ENCODE data around the gene TAF11. TPM values are rescaled to one million over a fixed set of nuclear protein-coding genes. Genes with fewer than 3 reads are reported as not detected.

Gene TAF11
- total RNA-seq, 1 donor from 2014 or later = 28.0 TPM

- Mint-ChIP-seq H3K36me3 (ENCODE audit: low read depth) (peaks cover 47% of the 10 kb centered on the region), H3K4me1 (no peaks in the 10 kb centered on the region), H3K4me3 (no peak overlapping the region), H3K27ac (no peak overlapping the region), H3K27me3 (no peaks in the 10 kb centered on the region), H3K9me3 (no peaks in the 10 kb centered on the region)
- no peak for TF ChIP-seq CTCF (IDR thresholded peaks at IDR 0.05)
- no peak for ATAC-seq (ENCODE audit: low read depth)
- ChIA-PET CTCF (no interaction called here), POLR2A (no interaction called here)
- intact Hi-C loops (cut with micrococcal nuclease) = no loop called here
- no peak for DNase-seq
These were observed 48.0 kb downstream of the TAF11 start for GRCh38 chr6:34839666-34840352.

- CTCF ChIA-PET = no interaction called here
- Mint-ChIP-seq H3K27ac (no peak overlapping the region), H3K36me3 (ENCODE audit: low read depth) (peaks cover 58% of the 10 kb centered on the region), H3K4me3 (no peak overlapping the region), H3K27me3 (no peaks in the 10 kb centered on the region), H3K4me1 (no peaks in the 10 kb centered on the region), H3K9me3 (no peaks in the 10 kb centered on the region)
- POLR2A ChIA-PET = no interaction called here
- ATAC-seq (ENCODE audit: low read depth) = no peak
- no peak for TF ChIP-seq CTCF (IDR thresholded peaks at IDR 0.05)
- DNase-seq = no peak
- intact Hi-C loops (cut with micrococcal nuclease) = no loop called here
These were observed 50.3 kb downstream of the TAF11 start for GRCh38 chr6:34837528-34837927.

DNA sequence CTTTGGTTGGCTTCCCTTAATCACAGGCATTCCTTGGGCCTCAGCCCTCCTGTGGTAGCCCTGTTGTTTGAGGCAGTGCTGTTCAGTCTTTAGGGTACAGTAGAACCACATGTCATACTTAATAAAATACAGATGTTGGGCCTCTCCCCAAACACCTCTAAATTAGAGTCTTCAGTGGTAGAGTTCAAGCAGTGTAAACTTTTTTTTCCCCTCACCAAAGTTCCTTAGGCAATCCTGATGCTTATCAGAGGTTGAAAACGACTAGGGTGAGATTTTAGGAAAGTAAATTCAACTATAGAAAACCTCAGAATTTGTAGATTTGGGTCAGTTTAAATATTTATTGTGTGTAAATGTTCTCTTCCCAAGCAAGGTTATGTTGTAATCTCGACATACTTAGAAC is 51.4 kb downstream of the TAF11 start:
- Mint-ChIP-seq H3K36me3 (ENCODE audit: low read depth) (peaks cover 60% of the 10 kb centered on the region), H3K4me3 (no peak overlapping the region), H3K4me1 (no peaks in the 10 kb centered on the region), H3K27ac (no peak overlapping the region), H3K27me3 (no peaks in the 10 kb centered on the region), H3K9me3 (no peaks in the 10 kb centered on the region)
- ATAC-seq (ENCODE audit: low read depth) (no peak), DNase-seq (no peak)
- intact Hi-C loops (cut with micrococcal nuclease) = no loop called here
- POLR2A ChIA-PET = no interaction called here
- no peak for TF ChIP-seq CTCF (IDR thresholded peaks at IDR 0.05)
- CTCF ChIA-PET = no interaction called here

- no peak for TF ChIP-seq CTCF (IDR thresholded peaks at IDR 0.05)
- Mint-ChIP-seq H3K9me3 (no peaks in the 10 kb centered on the region), H3K27ac (no peak overlapping the region), H3K36me3 (ENCODE audit: low read depth) (peaks cover 63% of the 10 kb centered on the region), H3K27me3 (no peaks in the 10 kb centered on the region), H3K4me1 (no peaks in the 10 kb centered on the region), H3K4me3 (no peak overlapping the region)
- ChIA-PET CTCF (no interaction called here), POLR2A (no interaction called here)
- intact Hi-C loops (cut with micrococcal nuclease) = no loop called here
- no peak for ATAC-seq (ENCODE audit: low read depth)
- DNase-seq = no peak
These were observed 51.8 kb downstream of the TAF11 start for GRCh38 chr6:34836008-34836407.

DNA sequence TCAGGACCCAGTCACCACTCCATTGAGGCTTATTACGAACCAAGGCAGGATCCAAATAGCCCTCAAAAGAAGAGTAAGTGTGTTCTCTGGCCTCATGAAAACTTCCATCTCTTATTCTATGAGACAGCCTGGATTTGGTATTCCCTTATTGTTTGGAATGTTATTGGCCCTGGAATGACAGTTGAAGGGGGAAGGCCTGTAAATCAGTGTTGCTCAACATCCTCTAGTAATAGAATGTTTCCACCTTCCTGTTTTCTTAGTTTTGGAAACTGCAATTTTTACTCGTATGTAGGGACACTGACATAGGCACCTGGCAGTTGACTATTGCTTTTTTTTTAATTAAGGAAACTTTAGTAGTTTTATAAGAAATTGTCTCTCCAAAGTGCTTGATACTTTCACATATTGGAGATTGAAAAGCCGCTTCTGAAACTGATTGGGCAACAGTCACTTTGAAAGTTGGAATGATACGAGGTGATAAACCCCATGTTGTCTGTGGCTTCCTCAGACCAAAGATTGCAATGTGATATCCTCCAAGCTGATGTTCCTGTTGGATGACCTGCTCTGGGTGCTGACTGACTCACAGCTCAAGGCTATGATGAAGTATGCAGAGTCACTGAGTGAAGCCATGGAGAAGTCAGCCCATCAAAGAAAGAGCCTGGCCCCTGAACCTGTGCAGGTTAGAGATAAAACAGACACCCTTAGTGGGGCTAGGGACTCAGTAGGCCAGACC is 52.9 kb downstream of the TAF11 start:
- intact Hi-C loops (cut with micrococcal nuclease) = no loop called here
- Mint-ChIP-seq H3K27me3 (no peaks in the 10 kb centered on the region), H3K36me3 (ENCODE audit: low read depth) (peaks cover 66% of the 10 kb centered on the region), H3K27ac (no peak overlapping the region), H3K9me3 (no peaks in the 10 kb centered on the region), H3K4me3 (no peak overlapping the region), H3K4me1 (no peaks in the 10 kb centered on the region)
- ChIA-PET POLR2A (no interaction called here), CTCF (no interaction called here)
- DNase-seq = no peak
- ATAC-seq (ENCODE audit: low read depth) = no peak
- TF ChIP-seq CTCF (IDR thresholded peaks at IDR 0.05) = no peak
